ENCODE measurements around the gene METTL8.
"Not testable (repeated sequence)": the region's sequence is repeated elsewhere in the genome, so short reads cannot be mapped to it uniquely, and the experiment has no call there.

GRCh38 chr2:171353746-171354145, 80.0 kb downstream of the METTL8 start:
- TF ChIP-seq, protein P1, sequence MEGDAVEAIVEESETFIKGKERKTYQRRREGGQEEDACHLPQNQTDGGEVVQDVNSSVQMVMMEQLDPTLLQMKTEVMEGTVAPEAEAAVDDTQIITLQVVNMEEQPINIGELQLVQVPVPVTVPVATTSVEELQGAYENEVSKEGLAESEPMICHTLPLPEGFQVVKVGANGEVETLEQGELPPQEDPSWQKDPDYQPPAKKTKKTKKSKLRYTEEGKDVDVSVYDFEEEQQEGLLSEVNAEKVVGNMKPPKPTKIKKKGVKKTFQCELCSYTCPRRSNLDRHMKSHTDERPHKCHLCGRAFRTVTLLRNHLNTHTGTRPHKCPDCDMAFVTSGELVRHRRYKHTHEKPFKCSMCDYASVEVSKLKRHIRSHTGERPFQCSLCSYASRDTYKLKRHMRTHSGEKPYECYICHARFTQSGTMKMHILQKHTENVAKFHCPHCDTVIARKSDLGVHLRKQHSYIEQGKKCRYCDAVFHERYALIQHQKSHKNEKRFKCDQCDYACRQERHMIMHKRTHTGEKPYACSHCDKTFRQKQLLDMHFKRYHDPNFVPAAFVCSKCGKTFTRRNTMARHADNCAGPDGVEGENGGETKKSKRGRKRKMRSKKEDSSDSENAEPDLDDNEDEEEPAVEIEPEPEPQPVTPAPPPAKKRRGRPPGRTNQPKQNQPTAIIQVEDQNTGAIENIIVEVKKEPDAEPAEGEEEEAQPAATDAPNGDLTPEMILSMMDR (conservative IDR thresholded peaks at IDR 0.05; ENCODE audit: low read depth in 2 of 2): not testable (repeated sequence)
- not testable (repeated sequence) for TF ChIP-seq CREB1 (CRISPR knock-in tag; IDR thresholded peaks at IDR 0.05; ENCODE audit: low read depth); EZH2 (IDR thresholded peaks at IDR 0.05; ENCODE audit: low read depth, unreplicated experiment); ZNF114 (CRISPR knock-in tag; IDR thresholded peaks at IDR 0.05); POLR2AphosphoS5 (IDR thresholded peaks at IDR 0.05; ENCODE audit: low read depth); REST (IDR thresholded peaks at IDR 0.05; ENCODE audit: unreplicated experiment); EZH2phosphoT487 (IDR thresholded peaks at IDR 0.05; ENCODE audit: unreplicated experiment); ETS1 (IDR thresholded peaks at IDR 0.05); JUNB (IDR thresholded peaks at IDR 0.05; ENCODE audit: unreplicated experiment); ZNF462 (CRISPR knock-in tag; IDR thresholded peaks at IDR 0.05)
